GM21526 (cell line): Measurements from ENCODE around the gene TNIP3.

Source experiments
- ATAC-seq: cut with Tn5 transposase; IDR thresholded peaks from one replicate; pipeline ENCODE4 v1.9.1; 2021; ENCODE audit warnings: moderate library complexity; ENCODE audit not compliant: unreplicated experiment, low FRiP score

Gene TNIP3

GRCh38 chr4:121140716-121141460, 23.2 kb downstream of the TNIP3 start:
- ATAC-seq: no peak

- ATAC-seq: peak; percentile 80
These were observed 24.4 kb downstream of the TNIP3 start for GRCh38 chr4:121139533-121140222.

- no peak for ATAC-seq
These were observed 25.9 kb downstream of the TNIP3 start for GRCh38 chr4:121138039-121138825.

GRCh38 chr4:121130326-121130660, 33.8 kb downstream of the TNIP3 start:
- ATAC-seq: no peak

GRCh38 chr4:121129606-121130325, 34.4 kb downstream of the TNIP3 start:
- ATAC-seq: no peak

- ATAC-seq: no peak
These were observed 37.0 kb downstream of the TNIP3 start for GRCh38 chr4:121127100-121127499.

- ATAC-seq: no peak
These were observed 37.6 kb downstream of the TNIP3 start for GRCh38 chr4:121126449-121127006.

GRCh38 chr4:121125498-121125885, 38.6 kb downstream of the TNIP3 start:
- ATAC-seq: no peak

GRCh38 chr4:121122661-121123060, 41.5 kb downstream of the TNIP3 start:
- ATAC-seq: no peak

- no peak for ATAC-seq
These were observed 44.4 kb downstream of the TNIP3 start for GRCh38 chr4:121119715-121120114.

- ATAC-seq: no peak
These were observed 45.8 kb downstream of the TNIP3 start for GRCh38 chr4:121118344-121118743.

- ATAC-seq: no peak
These were observed 49.4 kb downstream of the TNIP3 start for GRCh38 chr4:121114756-121115155.

- no peak for ATAC-seq
These were observed 51.6 kb downstream of the TNIP3 start for GRCh38 chr4:121112530-121112929.

GRCh38 chr4:121108557-121108956, 55.6 kb downstream of the TNIP3 start:
- no peak for ATAC-seq

- no peak for ATAC-seq
These were observed 56.6 kb downstream of the TNIP3 start for GRCh38 chr4:121107507-121107906.

GRCh38 chr4:121100093-121100775, 63.9 kb downstream of the TNIP3 start:
- ATAC-seq: no peak

GRCh38 chr4:121098266-121098665, 65.9 kb downstream of the TNIP3 start:
- ATAC-seq: no peak

- ATAC-seq: no peak
These were observed 67.5 kb downstream of the TNIP3 start for GRCh38 chr4:121096629-121097028.

- ATAC-seq: no peak
These were observed 67.9 kb downstream of the TNIP3 start for GRCh38 chr4:121096191-121096590.
